ENCODE results near the gene GGT6.

DNA sequence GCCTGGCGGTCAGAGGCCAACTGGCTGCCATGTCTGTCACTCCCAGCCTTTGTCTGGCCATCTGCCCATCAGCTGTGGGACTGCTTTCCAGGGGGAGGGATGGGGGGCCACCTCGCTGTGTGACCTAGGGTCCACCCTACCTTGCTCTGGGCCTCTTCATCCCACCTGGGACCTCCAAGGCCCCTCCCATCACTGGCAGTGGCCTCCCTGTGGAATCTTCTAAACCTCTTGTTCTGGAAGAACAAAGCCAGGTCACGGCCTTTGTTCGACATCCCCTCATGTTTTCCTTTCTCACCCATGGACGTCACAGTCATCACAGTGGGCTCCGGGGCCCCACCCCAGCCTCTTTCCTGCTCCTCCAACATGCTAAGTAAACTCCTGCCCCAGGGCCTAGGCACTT lies 37.7 kb downstream of the GGT6 start:
- TF ChIP-seq ZFP30 (CRISPR knock-in tag; IDR thresholded peaks at IDR 0.05) (no peak), ZFP3 (CRISPR knock-in tag; IDR thresholded peaks at IDR 0.05) (no peak)
- TF ChIP-seq, protein P1, sequence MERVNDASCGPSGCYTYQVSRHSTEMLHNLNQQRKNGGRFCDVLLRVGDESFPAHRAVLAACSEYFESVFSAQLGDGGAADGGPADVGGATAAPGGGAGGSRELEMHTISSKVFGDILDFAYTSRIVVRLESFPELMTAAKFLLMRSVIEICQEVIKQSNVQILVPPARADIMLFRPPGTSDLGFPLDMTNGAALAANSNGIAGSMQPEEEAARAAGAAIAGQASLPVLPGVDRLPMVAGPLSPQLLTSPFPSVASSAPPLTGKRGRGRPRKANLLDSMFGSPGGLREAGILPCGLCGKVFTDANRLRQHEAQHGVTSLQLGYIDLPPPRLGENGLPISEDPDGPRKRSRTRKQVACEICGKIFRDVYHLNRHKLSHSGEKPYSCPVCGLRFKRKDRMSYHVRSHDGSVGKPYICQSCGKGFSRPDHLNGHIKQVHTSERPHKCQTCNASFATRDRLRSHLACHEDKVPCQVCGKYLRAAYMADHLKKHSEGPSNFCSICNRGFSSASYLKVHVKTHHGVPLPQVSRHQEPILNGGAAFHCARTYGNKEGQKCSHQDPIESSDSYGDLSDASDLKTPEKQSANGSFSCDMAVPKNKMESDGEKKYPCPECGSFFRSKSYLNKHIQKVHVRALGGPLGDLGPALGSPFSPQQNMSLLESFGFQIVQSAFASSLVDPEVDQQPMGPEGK (CRISPR knock-in tag; IDR thresholded peaks at IDR 0.05; ENCODE audit: borderline replicate concordance) = no peak

Measured in SK-N-SH treated with all-trans-retinoic acid at 6 μM for 48 hours (cell line).